Omental fat pad (tissue), 4 donors: Measurements from ENCODE around the gene POU6F2. TPM values are rescaled to one million over a fixed set of nuclear protein-coding genes. Genes with fewer than 3 reads are reported as not detected.

Experiments
- ATAC-seq: fragments of 150-250 bp; one replicate; pipeline ENCODE4 v1.9.1; 2016; ENCODE audit warnings: mild to moderate bottlenecking, moderate library complexity; ENCODE audit not compliant: low FRiP score
- DNase-seq: peaks from one replicate; pipeline ENCODE4 v3.0.0-alpha.2; 2019; ENCODE audit warnings: low spot score
- CTCF ChIP-seq, 3 donors: fragments of 450-650 bp; IDR thresholded peaks; one replicate each; pipeline ENCODE4 v1.5.1; 2016 to 2017; ENCODE audit warnings: antibody characterized with exemption in 3 of 3, mild to moderate bottlenecking in 3 of 3, moderate library complexity in 2 of 3
- total RNA-seq, 4 donors: library from RNA; depleted of rRNA; stranded (reverse); fragments of >200 nt; gene quantifications; one replicate each; pipeline ENCODE4 v1.1.0, GENCODE V29; 2016

Gene POU6F2
- total RNA-seq, 4 donors from 2014 or later = 0.12 to 0.56 (median 0.37) TPM; not detected in 1

DNA sequence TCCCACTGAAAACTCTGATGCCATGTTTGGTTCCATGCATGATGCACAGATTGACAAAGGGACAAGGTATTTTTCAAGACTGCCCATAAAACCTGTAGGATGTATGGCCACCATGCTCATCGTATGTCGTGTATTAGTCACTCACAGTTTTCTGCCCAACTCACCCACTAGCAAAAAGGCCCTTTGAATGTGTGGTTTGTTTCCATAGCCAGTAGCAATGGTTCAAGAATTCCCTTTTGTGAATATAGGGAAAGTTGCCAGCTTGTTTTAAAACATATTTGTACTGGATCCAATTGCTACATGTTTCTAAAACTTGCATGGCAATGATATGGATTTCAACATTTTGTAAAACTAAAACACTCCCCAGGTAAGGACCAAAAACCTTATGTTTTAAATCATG lies 307.5 kb downstream of the POU6F2 start:
- TF ChIP-seq CTCF (IDR thresholded peaks at IDR 0.05) = no peak
- no peak for DNase-seq
- no peak for ATAC-seq

- no peak for DNase-seq
- no peak for ATAC-seq
- no peak for TF ChIP-seq CTCF (IDR thresholded peaks at IDR 0.05)
Measured at GRCh38 chr7:39288303-39288702, 310.6 kb downstream of the POU6F2 start.

DNA sequence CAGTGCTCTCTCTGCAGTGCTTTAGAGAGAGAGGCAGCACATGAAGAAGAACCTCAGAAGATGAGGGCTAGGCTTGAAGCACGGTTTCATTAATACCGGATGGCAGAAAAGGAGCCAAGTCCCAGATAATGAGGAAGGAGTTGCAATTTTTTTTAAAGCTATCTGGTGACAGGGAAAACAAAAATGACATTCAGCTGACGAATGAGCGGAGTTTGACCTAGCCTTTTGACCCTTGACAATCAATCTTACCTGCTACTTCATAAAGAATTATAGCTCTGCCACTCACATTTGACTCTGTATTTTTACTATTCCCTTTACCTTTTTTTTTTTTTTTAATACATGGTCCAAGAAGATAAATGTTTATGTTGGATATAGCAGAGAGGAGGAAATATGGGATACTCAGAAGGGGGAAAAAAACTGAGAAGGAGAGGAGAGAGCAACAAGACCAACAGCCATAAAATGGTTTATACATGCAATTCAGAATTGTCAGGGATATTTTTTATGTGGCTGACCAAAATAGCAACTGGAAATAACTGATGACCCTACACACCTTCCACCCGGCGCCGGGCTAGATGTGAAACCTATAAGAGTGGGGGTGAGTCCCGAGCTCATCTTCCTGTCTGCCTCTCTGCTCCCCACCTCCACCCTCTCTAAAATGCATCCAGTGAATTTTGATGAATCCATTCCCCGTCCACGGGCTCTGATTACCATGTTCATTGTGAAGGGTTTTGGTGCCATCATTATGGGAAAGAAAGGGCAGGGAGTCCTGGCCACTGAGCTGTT lies 314.1 kb downstream of the POU6F2 start:
- DNase-seq = no peak
- ATAC-seq = no peak
- no peak for TF ChIP-seq CTCF (IDR thresholded peaks at IDR 0.05)

GRCh38 chr7:39293056-39293823 lies 315.5 kb downstream of the POU6F2 start:
- TF ChIP-seq CTCF (IDR thresholded peaks at IDR 0.05) = no peak

DNA sequence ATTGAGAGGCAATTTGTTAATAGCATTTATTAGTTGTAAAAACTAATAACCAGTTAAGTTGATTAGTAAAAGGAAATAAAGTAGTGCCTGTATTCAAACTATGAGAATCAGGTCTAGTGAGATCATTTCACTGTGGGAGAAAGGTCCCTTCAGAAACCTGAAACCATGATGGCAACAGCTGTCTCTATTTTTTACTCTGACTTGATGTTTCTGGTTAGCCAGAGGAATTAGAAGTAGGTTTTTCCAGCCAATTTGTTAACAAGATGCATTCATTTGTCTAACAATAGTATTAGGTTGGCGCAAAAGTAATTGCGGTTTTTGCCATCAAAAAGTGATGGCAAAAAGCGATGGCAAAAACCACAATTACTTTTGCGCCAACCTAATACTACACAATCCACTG lies 316.3 kb downstream of the POU6F2 start:
- TF ChIP-seq CTCF (IDR thresholded peaks at IDR 0.05) = no peak
- DNase-seq = no peak

More at GRCh38 chr7:39293056-39293823, 315.5 kb downstream of the POU6F2 start:
- DNase-seq (no peak), ATAC-seq (no peak)

GRCh38 chr7:39295796-39296195 lies 318.1 kb downstream of the POU6F2 start:
- ATAC-seq (no peak), DNase-seq (no peak)
- TF ChIP-seq CTCF (IDR thresholded peaks at IDR 0.05) = no peak

More for the DNA sequence above, 316.3 kb downstream of the POU6F2 start:
- ATAC-seq = no peak
